GM23338 (cell line): ENCODE measurements around the gene ULK4. TPM values are rescaled to one million over a fixed set of nuclear protein-coding genes. Genes with fewer than 3 reads are reported as not detected.

Experiments
- ATAC-seq: fragments of 200-7000 bp; cut with Tn5 transposase; 3 replicates; pipeline ENCODE4 v1.9.1; 2020
- DNase-seq: peaks from one replicate; pipeline ENCODE4 v3.0.0-alpha.2; 2015; ENCODE audit warnings: low spot score
- H2AFZ ChIP-seq: fragments of 200-600 bp; sonication (generic); 2 replicates; pipeline ENCODE4 v1.8.0; 2016; ENCODE audit warnings: antibody characterized with exemption, mild to moderate bottlenecking, moderate library complexity
- H3F3A ChIP-seq: fragments of 200-600 bp; sonication (generic); replicated peaks from 2 replicates; pipeline ENCODE4 v1.8.0; 2017; ENCODE audit warnings: antibody characterized with exemption, mixed run types, low read depth
- H3K27ac ChIP-seq: fragments of 200-600 bp; sonication (generic); 2 replicates; pipeline ENCODE4 v1.6.1; 2016; ENCODE audit warnings: low read depth
- H3K27me3 ChIP-seq: fragments of 200-600 bp; sonication (generic); 2 replicates; pipeline ENCODE4 v1.8.0; 2016; ENCODE audit warnings: mild to moderate bottlenecking, mixed run types, moderate library complexity; ENCODE audit not compliant: insufficient read depth
- H3K36me3 ChIP-seq: fragments of 200-600 bp; sonication (generic); 2 replicates; pipeline ENCODE4 v1.8.0; 2016; ENCODE audit warnings: mild to moderate bottlenecking; ENCODE audit not compliant: insufficient read depth
- H3K4me1 ChIP-seq: fragments of 200-600 bp; sonication (generic); 2 replicates; pipeline ENCODE4 v1.8.0; 2016; ENCODE audit warnings: mild to moderate bottlenecking, moderate library complexity; ENCODE audit not compliant: insufficient read depth
- H3K4me2 ChIP-seq: fragments of 200-600 bp; sonication (generic); 2 replicates; pipeline ENCODE4 v1.7.1; 2017; ENCODE audit warnings: mixed run types
- H3K4me3 ChIP-seq: fragments of 200-600 bp; sonication (generic); 2 replicates; pipeline ENCODE4 v1.6.1; 2016; ENCODE audit warnings: mixed run types
- H3K79me2 ChIP-seq: fragments of 200-600 bp; sonication (generic); replicated peaks from 2 replicates; pipeline ENCODE4 v1.8.0; 2017; ENCODE audit warnings: mild to moderate bottlenecking; ENCODE audit not compliant: insufficient read depth
- H3K9me2 ChIP-seq: fragments of 200-600 bp; sonication (generic); 2 replicates; pipeline ENCODE4 v1.8.0; 2017; ENCODE audit not compliant: insufficient read depth
- H4K20me1 ChIP-seq: fragments of 200-600 bp; sonication (generic); replicated peaks from 2 replicates; pipeline ENCODE4 v1.8.0; 2017; ENCODE audit warnings: mild to moderate bottlenecking; ENCODE audit not compliant: insufficient read depth
- H3K27ac Mint-ChIP-seq: 2 replicates; pipeline ENCODE4 v1.8.0; 2020; ENCODE audit warnings: inconsistent platforms, mild to moderate bottlenecking, moderate library complexity, mixed read lengths
- H3K27me3 Mint-ChIP-seq: 3 replicates; pipeline ENCODE4 v1.8.0; 2022; ENCODE audit warnings: low read depth, mild to moderate bottlenecking, moderate library complexity, mixed read lengths, inconsistent platforms; ENCODE audit not compliant: insufficient read depth, poor library complexity
- H3K36me3 Mint-ChIP-seq: 3 replicates; pipeline ENCODE4 v1.8.0; 2021; ENCODE audit warnings: low read depth, mild to moderate bottlenecking, inconsistent platforms, moderate library complexity, mixed read lengths
- H3K4me1 Mint-ChIP-seq: 3 replicates; pipeline ENCODE4 v1.8.0; 2020; ENCODE audit warnings: mild to moderate bottlenecking, inconsistent platforms, mixed read lengths
- H3K4me3 Mint-ChIP-seq: 3 replicates; pipeline ENCODE4 v1.8.0; 2021; ENCODE audit warnings: moderate library complexity, mild to moderate bottlenecking, inconsistent platforms, mixed read lengths
- H3K9me3 Mint-ChIP-seq: 3 replicates; pipeline ENCODE4 v1.8.0; 2020; ENCODE audit warnings: moderate library complexity, mild to moderate bottlenecking, inconsistent platforms, mixed read lengths
- ETS1 ChIP-seq: IDR thresholded peaks from 2 replicates; pipeline ENCODE4 v1.6.1; 2016; ENCODE audit warnings: antibody characterized with exemption
- EZH2 ChIP-seq: fragments of 200-600 bp; sonication (generic); IDR thresholded peaks from one replicate; pipeline ENCODE4 v1.8.0; 2017; ENCODE audit warnings: antibody characterized with exemption, mild to moderate bottlenecking, low read depth; ENCODE audit not compliant: unreplicated experiment
- JUNB ChIP-seq: IDR thresholded peaks from one replicate; pipeline ENCODE4 v1.6.1; 2016; ENCODE audit warnings: antibody characterized with exemption; ENCODE audit not compliant: unreplicated experiment
- NANOG ChIP-seq: IDR thresholded peaks from 2 replicates; pipeline ENCODE4 v1.6.1; 2016; ENCODE audit warnings: antibody characterized with exemption, borderline replicate concordance
- POLR2AphosphoS5 ChIP-seq: IDR thresholded peaks from 2 replicates; pipeline ENCODE4 v1.6.1; 2016; ENCODE audit warnings: antibody characterized with exemption, low read depth
- STAT1 ChIP-seq: IDR thresholded peaks from one replicate; pipeline ENCODE4 v1.6.1; 2016; ENCODE audit warnings: antibody characterized with exemption; ENCODE audit not compliant: unreplicated experiment
- ZNF114 ChIP-seq: fragments of 250-450 bp; sonication (Bioruptor Pico); IDR thresholded peaks from 2 replicates; pipeline ENCODE4 v1.5.0; 2020; ENCODE audit warnings: mild to moderate bottlenecking, moderate library complexity
- ZNF462 ChIP-seq: fragments of 250-450 bp; sonication (Bioruptor Pico); IDR thresholded peaks from 2 replicates; pipeline ENCODE4 v1.5.0; 2020; ENCODE audit warnings: mild to moderate bottlenecking, moderate library complexity
- polyA plus RNA-seq: library from polyadenylated mRNA; unstranded; fragments of >200 nt; fragmentation: Nextera tagmentation; extraction: Ambion mirVana; gene quantifications from 2 replicates; pipeline ENCODE4 v1.2.1, GENCODE V29; 2016
- total RNA-seq: library from RNA; depleted of rRNA; stranded (reverse); fragments of >200 nt; shearing (Covaris generic); gene quantifications from 2 replicates; pipeline ENCODE4 v1.2.3, GENCODE V29; 2014
- TF ChIP-seq, protein P1 (sequence below): IDR thresholded peaks from one replicate; pipeline ENCODE4 v1.6.1; 2018; ENCODE audit warnings: antibody characterized with exemption; ENCODE audit not compliant: unreplicated experiment

The ULK4 gene
- total and polyA plus RNA-seq, 2 experiments from 2014 or later, result 20.8 to 41.4 TPM

DNA sequence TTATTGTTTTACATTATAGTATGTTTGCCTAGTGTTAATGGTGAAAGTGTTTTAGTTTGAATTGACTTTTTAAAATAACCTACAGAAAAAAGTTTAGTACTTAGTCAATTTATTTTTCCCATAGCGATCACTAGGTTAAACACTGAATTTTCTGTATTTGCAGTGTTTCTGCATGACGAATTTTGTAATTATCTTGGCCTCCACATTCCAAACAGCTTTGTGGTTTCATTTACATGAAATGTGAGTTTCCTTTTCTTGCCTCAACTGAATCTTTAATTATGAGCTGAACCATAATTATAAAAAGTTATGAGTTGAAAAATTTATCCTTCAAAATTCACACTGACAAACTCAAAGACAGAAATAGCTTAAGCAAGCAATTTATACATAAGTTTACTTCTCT, 527.1 kb downstream of the ULK4 start (continued):
- TF ChIP-seq, protein P1, sequence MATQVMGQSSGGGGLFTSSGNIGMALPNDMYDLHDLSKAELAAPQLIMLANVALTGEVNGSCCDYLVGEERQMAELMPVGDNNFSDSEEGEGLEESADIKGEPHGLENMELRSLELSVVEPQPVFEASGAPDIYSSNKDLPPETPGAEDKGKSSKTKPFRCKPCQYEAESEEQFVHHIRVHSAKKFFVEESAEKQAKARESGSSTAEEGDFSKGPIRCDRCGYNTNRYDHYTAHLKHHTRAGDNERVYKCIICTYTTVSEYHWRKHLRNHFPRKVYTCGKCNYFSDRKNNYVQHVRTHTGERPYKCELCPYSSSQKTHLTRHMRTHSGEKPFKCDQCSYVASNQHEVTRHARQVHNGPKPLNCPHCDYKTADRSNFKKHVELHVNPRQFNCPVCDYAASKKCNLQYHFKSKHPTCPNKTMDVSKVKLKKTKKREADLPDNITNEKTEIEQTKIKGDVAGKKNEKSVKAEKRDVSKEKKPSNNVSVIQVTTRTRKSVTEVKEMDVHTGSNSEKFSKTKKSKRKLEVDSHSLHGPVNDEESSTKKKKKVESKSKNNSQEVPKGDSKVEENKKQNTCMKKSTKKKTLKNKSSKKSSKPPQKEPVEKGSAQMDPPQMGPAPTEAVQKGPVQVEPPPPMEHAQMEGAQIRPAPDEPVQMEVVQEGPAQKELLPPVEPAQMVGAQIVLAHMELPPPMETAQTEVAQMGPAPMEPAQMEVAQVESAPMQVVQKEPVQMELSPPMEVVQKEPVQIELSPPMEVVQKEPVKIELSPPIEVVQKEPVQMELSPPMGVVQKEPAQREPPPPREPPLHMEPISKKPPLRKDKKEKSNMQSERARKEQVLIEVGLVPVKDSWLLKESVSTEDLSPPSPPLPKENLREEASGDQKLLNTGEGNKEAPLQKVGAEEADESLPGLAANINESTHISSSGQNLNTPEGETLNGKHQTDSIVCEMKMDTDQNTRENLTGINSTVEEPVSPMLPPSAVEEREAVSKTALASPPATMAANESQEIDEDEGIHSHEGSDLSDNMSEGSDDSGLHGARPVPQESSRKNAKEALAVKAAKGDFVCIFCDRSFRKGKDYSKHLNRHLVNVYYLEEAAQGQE, result no peak
- TF ChIP-seq STAT1, result no peak
- no peak for TF ChIP-seq NANOG

DNA sequence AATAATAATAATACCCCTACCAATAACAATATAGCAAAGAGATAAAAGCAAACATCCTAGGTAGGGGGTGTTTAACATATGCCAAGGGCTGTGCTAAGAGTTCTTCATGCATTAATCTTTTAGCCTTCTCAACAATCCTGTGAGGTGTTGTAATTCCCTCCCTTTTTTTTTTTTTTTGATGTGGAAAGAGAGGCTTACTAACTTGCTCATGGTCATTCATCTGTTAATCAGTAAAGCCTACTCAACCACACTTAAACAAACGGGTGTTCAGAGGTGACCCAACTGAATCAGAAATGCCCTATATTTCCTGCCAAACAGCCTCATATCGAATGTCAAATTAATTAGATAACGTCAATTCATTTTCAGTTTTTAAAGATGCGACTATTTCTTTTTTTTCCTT, 530.5 kb downstream of the ULK4 start:
- ATAC-seq (no peak), DNase-seq (no peak)
- Histone ChIP-seq H2AFZ (no peak overlapping the region), H3K79me2 (no peaks in the 10 kb centered on the region), H3K9me2 (no peaks in the 10 kb centered on the region), H3K4me1 (no peaks in the 10 kb centered on the region), H3K36me3 (no peaks in the 10 kb centered on the region), H3K27me3 (no peaks in the 10 kb centered on the region), H3K4me3 (no peak overlapping the region), H3K4me2 (no peak overlapping the region), H3F3A (no peaks in the 10 kb centered on the region), H3K27ac (no peak overlapping the region), H4K20me1 (no peaks in the 10 kb centered on the region)
- no peak overlapping the region for H3K27ac Mint-ChIP-seq
- H3K4me1 Mint-ChIP-seq, result no peaks in the 10 kb centered on the region
- peaks cover 2% of the 10 kb centered on the region for H3K27me3 Mint-ChIP-seq
- no peak overlapping the region for H3K4me3 Mint-ChIP-seq
- no peaks in the 10 kb centered on the region for H3K36me3 Mint-ChIP-seq
- peaks cover 3% of the 10 kb centered on the region; the same call in 1 of the 3 replicates for H3K9me3 Mint-ChIP-seq
- TF ChIP-seq ZNF462 (CRISPR knock-in tag) (no peak), POLR2AphosphoS5 (no peak), EZH2 (no peak), JUNB (no peak), ETS1 (no peak), ZNF114 (CRISPR knock-in tag) (no peak)
- TF ChIP-seq, protein P1, result no peak
